ENCODE data around the gene MFSD6. TPM values are rescaled to one million over a fixed set of nuclear protein-coding genes. Genes with fewer than 3 reads are reported as not detected.

MFSD6 gene
- total RNA-seq, 2 experiments from 2014 or later: 55.9 to 58.7 TPM

GRCh38 chr2:190515687-190516086, 107.5 kb downstream of the MFSD6 start:
- CTCF ChIA-PET: no interaction called here
- POLR2A ChIA-PET: no interaction called here

GRCh38 chr2:190517468-190517867, 109.3 kb downstream of the MFSD6 start:
- ChIA-PET CTCF (no interaction called here), POLR2A (interaction anchor here (0.6 kb wide), 1 partner anchor 495 kb away, joined by 4 read pairs; no protein-coding TSS in a partner anchor)

GRCh38 chr2:190519975-190520767, 112.0 kb downstream of the MFSD6 start:
- POLR2A ChIA-PET: interaction anchor here (0.8 kb wide), 1 partner anchor 14 kb away, joined by 3 read pairs; the partner anchor contains the start of gene NEMP2
- CTCF ChIA-PET: no interaction called here

GRCh38 chr2:190524928-190525327, 116.8 kb downstream of the MFSD6 start:
- POLR2A ChIA-PET: interaction anchor here (0.7 kb wide), 1 partner anchor 8 kb away, joined by 4 read pairs; no protein-coding TSS in a partner anchor
- CTCF ChIA-PET: no interaction called here

- CTCF ChIA-PET: no interaction called here
- POLR2A ChIA-PET: no interaction called here
Measured at GRCh38 chr2:190526105-190526750, 118.1 kb downstream of the MFSD6 start.

- CTCF ChIA-PET: no interaction called here
Measured at GRCh38 chr2:190527214-190527613, 119.1 kb downstream of the MFSD6 start.

GRCh38 chr2:190527918-190528317, 119.8 kb downstream of the MFSD6 start:
- POLR2A ChIA-PET: no interaction called here
- CTCF ChIA-PET: no interaction called here

More at GRCh38 chr2:190527214-190527613, 119.1 kb downstream of the MFSD6 start:
- POLR2A ChIA-PET: no interaction called here

GRCh38 chr2:190528521-190529001, 120.4 kb downstream of the MFSD6 start:
- ChIA-PET CTCF (no interaction called here), POLR2A (no interaction called here)

- ChIA-PET CTCF (no interaction called here), POLR2A (no interaction called here)
Measured at GRCh38 chr2:190529486-190530247, 121.5 kb downstream of the MFSD6 start.

GRCh38 chr2:190530248-190530900, 122.2 kb downstream of the MFSD6 start:
- ChIA-PET CTCF (no interaction called here), POLR2A (no interaction called here)

GRCh38 chr2:190532581-190532980, 124.4 kb downstream of the MFSD6 start:
- ChIA-PET POLR2A (interaction anchor here (1.1 to 2.5 kb wide), 2 partner anchors 118 to 122 kb away, joined by 6 read pairs; no protein-coding TSS in a partner anchor), CTCF (interaction anchor here (0.6 to 2.3 kb wide), 2 partner anchors 126 to 790 kb away, joined by 4 to 6 read pairs; no protein-coding TSS in a partner anchor)

GRCh38 chr2:190533175-190533967, 125.2 kb downstream of the MFSD6 start:
- POLR2A ChIA-PET: interaction anchor here (0.6 to 2.5 kb wide), 10 partner anchors 9 to 938 kb away, joined by 3 to 7 read pairs (median 4); no protein-coding TSS in a partner anchor
- CTCF ChIA-PET: interaction anchor here (0.9 to 2.3 kb wide), 3 partner anchors 126 to 190 kb away, joined by 3 to 6 read pairs (median 3); partner anchors contain the start of gene INPP1

- ChIA-PET POLR2A (interaction anchor here (0.7 to 2.5 kb wide), 6 partner anchors 14 to 225 kb away, joined by 3 to 7 read pairs (median 4); no protein-coding TSS in a partner anchor), CTCF (interaction anchor here (0.9 to 2.3 kb wide), 3 partner anchors 127 to 191 kb away, joined by 3 to 6 read pairs (median 3); partner anchors contain the start of gene INPP1)
Measured at GRCh38 chr2:190533968-190534309, 125.8 kb downstream of the MFSD6 start.

- POLR2A ChIA-PET: interaction anchor here (0.7 to 2.5 kb wide), 5 partner anchors 14 to 225 kb away, joined by 3 to 7 read pairs (median 6); no protein-coding TSS in a partner anchor
Measured at GRCh38 chr2:190534310-190535120, 126.4 kb downstream of the MFSD6 start, which contains the start of gene NEMP2. NEMP2 (minus strand) TSS chr2:190534722; CDS start chr2:190534655, 67 bp downstream.

GRCh38 chr2:190535121-190535439, 126.9 kb downstream of the MFSD6 start:
- ChIA-PET POLR2A (interaction anchor here (1.8 to 2.5 kb wide), 2 partner anchors 116 to 143 kb away, joined by 6 to 7 read pairs; no protein-coding TSS in a partner anchor), CTCF (interaction anchor here (2.3 kb wide), 1 partner anchor 128 kb away, joined by 6 read pairs; no protein-coding TSS in a partner anchor)

More at GRCh38 chr2:190534310-190535120, 126.4 kb downstream of the MFSD6 start, which contains the start of gene NEMP2:
- CTCF ChIA-PET: interaction anchor here (1.1 to 2.3 kb wide), 2 partner anchors 128 to 160 kb away, joined by 3 to 6 read pairs; no protein-coding TSS in a partner anchor

GRCh38 chr2:190535586-190535985, 127.4 kb downstream of the MFSD6 start:
- CTCF ChIA-PET: no interaction called here
- POLR2A ChIA-PET: no interaction called here

- CTCF ChIA-PET: no interaction called here
- POLR2A ChIA-PET: no interaction called here
Measured at GRCh38 chr2:190537765-190538164, 129.6 kb downstream of the MFSD6 start.

All from activated CD8-positive, alpha-beta memory T cell treated with anti-CD3 and anti-CD28 coated beads for 36 hours (primary cell).